Measurements from ENCODE around the gene ITGAD.

Gene ITGAD

DNA sequence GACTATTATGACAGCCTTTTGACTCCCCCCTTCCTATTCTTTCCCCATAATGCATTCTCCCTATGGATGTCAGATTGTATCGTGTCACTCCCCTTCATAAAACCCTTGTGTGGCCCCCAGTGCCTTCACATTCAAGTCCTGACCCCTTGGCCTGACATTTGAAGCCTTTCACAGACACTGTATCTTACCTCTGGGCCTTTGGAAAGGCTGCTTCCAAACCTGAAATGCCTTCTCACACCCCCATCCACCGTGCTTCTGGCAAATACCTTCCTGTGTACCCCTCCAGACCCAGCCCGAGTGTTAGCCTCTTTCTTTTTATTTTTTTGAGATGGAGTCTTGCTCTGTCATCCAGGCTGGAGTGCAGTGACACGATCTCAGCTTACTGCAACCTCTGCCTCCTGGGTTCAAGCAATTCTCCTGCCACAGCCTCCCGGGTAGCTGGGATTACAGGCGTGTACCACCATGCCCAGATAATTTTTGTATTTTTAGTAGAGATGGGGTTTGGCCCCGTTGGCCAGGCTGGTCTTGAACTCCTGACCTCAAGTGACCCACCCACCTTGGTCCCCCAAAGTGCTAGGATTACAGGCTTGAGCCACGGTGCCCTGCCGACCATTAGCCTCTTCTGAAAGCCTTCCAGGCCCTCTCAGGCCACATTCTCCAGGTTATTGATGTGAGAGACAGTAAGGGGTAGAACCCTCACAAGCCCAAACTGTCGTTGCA is 68.2 kb downstream of the ITGAD start:
- no peak for DNase-seq

DNA sequence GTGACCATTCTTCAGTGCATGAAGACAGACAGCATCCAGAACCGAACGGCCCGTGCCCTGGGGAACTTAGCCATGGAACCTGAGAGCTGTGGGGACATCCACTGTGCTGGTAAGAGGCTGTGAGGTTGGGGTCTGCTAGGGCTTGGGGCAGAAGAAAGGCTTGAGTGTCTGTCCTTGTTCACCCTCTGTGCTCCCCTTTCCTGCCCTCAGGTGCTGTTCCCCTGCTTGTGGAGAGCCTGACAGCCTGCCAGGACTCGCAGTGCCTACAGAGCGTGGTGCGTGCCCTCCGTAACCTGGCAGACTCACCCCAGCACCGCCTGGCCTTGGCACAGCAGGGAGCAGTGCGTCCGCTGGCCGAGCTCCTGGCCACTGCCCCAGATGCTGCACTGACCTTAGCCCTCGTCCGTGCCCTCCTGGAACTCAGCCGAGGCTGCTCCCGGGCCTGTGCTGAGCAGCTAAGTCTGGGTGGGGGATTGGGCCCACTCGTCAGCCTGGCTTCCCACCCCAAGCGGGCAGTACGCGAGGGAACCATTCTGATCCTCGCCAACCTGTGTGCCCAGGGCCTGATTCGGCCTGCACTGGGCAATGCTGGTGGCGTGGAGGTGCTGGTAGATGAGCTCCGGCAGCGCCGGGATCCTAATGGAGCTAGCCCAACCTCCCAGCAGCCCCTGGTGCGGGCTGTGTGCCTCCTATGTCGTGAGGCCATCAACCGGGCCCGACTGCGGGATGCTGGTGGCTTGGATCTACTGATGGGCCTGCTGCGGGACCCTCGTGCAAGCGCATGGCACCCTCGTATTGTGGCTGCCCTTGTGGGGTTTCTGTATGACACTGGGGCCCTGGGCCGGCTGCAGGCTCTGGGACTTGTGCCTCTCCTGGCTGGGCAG is 69.0 kb downstream of the ITGAD start:
- no peak for DNase-seq

DNA sequence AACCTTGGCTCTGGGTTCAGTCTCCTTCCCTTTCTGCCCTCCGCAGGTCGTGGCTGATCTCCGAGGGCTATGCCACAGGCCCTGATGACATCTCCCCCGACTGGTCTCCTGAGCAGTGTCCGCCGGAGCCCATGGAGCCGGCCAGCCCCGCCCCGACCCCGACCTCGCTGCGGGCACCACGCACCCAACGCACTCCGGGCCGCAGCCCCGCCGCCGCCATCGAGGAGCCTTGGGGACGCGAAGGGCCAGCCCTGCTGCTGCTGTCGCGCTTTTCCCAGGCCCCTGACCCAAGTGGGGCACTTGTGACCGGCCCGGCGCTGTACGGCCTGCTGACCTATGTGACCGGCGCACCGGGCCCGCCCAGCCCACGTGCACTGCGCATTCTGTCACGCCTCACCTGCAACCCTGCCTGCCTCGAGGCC is 71.2 kb downstream of the ITGAD start:
- no peak for DNase-seq

DNA sequence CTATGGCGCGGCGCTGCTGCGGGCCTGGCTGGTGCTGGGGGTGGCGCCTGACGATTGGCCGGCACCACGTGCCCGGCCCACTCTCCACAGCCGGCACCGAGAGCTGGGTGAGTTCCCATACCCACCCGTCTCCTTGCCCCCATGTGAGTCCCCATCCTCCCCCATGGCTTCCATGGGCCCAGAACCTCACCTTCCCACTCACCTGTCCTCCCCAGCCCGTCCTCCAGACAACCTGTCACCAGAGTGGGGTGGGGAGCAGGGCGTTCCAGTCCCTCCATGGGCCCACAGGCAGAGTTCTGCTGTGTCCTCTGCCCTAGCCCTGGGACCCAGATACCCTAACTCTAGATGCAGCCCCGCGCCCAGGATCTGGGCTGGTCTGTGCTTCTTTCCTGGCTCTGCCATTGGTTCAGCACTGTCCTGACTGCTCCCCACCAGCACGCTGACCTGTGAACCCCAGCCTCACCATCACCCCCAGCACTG is 71.7 kb downstream of the ITGAD start:
- no peak for DNase-seq

DNA sequence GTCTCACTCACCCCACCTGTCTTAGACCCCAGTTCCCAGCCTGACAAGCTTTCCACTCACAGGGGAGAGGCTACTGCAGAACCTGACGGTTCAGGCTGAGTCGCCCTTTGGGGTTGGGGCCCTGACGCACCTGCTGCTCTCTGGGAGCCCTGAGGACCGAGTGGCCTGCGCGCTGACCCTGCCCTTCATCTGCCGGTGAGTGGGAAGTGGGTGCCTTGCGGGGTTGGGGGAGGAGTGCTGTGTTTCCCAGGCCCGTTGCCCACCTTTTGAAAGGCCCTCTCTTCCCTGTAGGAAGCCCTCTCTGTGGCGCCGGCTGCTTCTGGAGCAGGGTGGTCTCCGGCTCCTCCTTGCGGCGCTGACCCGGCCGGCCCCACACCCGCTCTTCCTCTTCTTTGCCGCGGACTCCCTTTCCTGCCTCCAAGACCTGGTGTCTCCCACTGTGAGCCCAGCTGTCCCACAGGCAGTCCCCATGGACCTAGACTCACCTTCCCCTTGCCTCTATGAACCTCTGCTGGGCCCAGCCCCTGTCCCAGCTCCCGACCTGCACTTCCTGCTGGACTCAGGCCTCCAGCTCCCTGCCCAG is 72.7 kb downstream of the ITGAD start:
- no peak for DNase-seq

DNA sequence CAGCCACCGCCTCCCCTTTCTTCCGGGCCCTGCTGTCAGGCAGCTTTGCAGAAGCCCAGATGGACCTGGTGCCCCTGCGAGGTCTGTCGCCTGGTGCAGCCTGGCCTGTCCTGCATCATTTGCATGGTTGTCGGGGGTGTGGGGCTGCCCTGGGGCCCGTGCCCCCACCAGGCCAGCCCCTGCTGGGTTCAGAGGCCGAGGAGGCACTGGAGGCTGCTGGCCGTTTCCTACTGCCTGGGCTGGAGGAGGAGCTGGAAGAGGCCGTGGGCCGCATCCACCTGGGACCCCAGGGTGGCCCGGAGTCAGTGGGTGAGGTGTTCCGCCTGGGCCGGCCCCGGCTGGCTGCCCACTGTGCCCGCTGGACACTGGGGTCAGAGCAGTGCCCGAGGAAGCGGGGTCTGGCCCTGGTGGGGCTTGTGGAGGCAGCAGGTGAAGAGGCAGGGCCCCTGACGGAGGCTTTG is 73.3 kb downstream of the ITGAD start:
- no peak for DNase-seq

DNA sequence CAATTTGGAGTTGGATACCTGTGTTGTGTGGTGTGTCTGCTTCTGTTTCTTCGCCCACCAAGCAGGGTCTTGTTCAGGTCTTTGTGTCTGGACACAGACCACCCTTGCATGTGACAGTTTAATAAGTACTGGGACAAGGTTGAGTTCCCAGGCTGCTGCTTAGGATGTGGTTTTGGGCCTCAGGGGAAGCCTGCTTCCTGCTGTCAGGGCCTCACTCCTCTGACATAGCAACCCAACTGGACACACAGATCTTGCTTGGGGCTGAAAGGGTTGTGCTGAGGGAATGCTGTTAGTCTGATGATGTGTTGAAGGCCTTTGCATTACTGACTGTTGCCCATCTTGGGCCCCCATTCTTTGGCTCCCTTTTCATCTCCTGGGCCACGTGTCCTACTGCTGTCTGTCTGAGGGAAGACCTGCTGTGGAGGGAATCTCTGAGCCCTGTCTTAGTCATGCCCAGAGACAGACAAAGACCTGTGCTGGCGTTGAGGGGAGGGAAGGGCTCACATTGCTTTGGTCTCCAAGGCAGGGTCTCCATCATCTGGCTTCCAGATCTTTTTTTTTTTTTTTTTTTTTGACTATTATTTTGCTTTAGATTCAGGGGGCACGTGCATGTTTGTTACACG is 74.1 kb downstream of the ITGAD start:
- DNase-seq = no peak

DNA sequence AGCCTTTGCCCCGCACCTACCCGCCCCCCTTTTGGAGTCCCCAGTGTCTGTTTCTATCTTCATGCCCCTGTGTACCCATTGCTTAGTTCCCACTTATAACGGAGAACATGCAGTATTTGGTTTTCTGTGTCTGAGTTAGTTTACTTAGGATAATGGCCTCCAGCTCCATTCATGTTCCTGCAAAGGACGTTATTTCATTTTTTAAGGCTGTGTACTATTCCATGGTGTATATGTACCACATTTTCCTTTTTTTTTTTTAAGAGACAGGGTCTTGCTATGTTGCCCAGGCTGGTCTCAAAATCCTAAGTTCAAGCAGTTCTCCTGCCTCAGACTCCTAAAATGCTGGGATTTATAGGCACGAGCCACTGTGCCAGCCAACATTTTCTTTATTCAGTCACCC is 74.7 kb downstream of the ITGAD start:
- DNase-seq = no peak

DNA sequence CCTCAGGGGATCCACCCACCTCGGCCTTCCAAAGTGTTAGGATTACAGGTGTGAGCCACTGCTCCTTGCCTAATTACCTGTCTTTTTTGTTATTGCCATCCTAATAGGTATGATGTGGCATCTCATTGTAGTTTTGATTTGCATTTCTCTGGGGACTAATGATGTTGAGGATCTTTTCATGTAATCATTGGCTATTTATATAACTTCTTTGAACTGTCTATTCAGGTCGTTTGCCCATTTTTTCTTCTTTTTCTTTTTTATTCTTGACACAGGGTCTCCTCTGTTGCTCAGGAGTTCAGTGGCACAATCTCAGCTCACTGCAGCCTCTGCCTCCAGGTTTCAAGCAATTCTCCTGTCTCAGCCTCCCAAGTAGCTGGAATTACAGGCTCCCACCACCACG is 77.5 kb downstream of the ITGAD start:
- no peak for DNase-seq

DNA sequence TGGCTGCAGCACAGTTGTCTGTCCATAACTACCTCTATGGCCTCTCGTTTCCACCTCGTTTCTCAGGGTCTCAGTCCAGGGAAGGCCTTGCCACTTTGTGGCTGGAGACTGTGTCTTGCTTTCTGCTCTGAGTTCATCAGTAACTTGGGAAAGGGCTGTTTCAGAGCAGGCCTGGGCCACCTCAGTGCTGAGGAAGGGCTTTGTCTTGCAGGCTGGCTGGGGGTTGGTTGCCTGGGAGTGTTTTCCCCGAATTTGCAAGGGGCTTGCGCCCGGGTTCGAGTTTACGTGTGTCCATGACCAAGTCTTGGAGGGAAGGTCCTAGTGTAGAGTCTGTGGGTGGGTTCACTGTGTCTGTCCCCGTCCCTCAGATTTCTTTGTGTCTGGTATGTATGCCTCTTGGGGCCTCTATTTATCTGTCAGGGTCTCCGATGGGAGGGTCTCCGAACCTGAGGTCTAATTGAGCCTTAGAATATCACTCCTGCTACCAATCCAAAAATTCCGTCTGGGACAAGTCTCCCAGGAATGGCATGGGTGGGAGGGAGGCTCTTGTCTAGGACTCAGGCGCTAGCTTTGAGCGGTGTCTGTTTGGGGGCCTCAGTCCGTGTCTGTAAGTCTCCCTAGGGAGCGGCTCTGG is 78.2 kb downstream of the ITGAD start:
- no peak for DNase-seq

DNA sequence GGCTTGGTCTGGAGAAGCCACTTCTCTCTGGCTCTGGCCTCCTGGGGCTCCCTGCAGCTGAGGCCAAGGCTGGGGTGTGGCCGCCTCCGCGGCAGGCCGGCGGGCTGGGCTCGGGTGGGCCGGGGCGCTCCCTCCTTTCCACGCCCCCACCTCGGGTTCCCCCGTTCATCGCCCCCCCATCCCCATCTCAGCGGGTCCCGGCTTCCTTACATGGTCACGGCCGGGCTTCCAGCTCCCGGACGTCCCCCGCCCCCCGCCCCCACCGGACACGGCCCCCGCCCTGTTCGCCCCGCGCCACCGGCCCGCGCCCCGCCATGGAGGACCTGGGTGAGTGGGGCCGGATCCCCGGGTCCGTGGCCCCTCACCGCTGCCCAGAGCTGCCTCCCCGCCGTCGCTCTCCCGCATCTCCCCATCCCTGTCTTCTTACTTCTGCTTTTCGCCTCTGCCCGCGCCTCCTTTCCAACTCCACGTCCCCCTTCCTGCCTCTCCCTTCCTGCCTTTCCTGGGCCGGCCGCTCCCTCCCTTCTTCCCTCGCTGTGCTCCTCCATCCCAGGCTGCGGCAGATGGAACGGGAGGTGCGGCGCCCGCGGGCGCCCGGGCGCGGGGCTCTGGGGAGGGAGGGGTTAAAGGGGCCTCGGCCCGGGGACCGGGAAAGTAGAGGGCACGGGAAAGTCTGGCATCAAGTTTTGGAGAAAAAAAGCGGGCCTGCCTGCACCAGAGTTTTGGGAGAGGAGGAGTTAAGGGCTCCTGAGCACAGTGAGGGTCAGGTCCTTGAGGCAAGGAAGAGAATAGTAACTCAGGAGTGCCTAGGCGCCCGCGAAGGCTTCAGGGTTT is 79.0 kb downstream of the ITGAD start, which contains the start of gene TGFB1I1:
Gene TGFB1I1, plus strand, starts transcription at position 278 of the 834 bp plus-strand sequence. Its CDS starts 37 bp downstream, at position 315.
- no peak for DNase-seq

DNA sequence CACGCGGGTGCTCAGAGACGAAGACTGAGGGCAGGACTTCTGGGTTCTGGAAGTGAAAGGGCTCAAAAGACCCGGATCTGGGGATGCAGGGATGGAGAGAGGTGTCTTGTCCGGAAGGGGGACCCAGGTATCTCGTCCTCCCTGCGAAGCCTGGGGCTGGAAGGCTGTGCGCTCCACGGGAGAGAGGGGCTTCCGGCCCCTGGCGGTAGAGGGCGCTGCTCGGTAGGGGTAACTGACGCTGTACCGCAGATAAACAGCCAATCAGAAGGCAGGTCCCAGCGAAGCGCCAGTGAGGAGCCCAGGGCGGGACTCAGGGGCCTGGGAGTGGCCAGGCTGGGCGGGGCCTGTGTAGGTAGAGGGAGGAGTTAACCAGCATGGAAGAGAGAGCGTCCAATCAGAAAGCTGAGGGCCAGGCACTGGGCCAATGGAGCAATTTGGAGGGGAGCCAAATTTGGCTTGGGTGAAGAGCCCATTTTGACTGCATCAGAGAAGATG is 79.6 kb downstream of the ITGAD start:
- no peak for DNase-seq

DNA sequence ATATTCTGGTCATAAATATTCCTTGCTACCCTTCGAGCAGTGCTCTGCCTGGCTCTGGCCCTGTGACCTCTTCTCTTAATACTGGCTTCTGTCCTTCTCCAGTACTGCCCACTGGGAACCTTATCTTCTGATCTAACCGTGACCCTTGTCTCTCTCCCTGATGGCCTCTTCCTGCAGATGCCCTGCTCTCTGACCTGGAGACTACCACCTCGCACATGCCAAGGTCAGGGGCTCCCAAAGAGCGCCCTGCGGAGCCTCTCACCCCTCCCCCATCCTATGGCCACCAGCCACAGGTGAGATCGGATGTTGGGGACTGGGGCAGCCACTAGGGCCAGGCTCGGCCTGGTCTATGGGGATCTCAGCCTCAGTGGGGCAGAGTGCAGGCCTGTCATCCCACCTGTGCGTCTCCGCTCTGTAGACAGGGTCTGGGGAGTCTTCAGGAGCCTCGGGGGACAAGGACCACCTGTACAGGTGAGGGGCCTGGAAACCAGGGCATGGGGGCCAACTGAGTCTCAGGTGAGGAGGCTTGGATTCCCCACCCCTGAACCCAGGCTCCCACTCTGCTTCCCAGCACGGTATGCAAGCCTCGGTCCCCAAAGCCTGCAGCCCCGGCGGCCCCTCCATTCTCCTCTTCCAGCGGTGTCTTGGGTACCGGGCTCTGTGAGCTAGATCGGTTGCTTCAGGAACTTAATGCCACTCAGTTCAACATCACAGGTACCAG is 80.3 kb downstream of the ITGAD start:
- no peak for DNase-seq

DNA sequence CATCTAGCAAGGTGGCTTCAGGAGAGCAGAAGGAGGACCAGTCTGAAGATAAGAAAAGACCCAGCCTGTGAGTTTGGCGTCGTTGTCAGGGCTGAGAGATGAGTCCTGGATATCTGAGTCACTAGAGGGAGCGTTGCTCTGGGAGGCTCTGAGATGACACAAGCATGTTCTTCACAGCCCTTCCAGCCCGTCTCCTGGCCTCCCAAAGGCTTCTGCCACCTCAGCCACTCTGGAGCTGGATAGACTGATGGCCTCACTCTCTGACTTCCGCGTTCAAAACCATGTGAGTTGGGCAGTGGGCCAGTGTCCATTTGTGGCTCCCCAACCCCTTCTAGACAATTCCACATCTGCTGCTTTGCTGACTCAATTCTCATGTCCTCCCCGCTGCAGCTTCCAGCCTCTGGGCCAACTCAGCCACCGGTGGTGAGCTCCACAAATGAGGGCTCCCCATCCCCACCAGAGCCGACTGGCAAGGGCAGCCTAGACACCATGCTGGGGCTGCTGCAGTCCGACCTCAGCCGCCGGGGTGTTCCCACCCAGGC is 81.1 kb downstream of the ITGAD start:
- no peak for DNase-seq

DNA sequence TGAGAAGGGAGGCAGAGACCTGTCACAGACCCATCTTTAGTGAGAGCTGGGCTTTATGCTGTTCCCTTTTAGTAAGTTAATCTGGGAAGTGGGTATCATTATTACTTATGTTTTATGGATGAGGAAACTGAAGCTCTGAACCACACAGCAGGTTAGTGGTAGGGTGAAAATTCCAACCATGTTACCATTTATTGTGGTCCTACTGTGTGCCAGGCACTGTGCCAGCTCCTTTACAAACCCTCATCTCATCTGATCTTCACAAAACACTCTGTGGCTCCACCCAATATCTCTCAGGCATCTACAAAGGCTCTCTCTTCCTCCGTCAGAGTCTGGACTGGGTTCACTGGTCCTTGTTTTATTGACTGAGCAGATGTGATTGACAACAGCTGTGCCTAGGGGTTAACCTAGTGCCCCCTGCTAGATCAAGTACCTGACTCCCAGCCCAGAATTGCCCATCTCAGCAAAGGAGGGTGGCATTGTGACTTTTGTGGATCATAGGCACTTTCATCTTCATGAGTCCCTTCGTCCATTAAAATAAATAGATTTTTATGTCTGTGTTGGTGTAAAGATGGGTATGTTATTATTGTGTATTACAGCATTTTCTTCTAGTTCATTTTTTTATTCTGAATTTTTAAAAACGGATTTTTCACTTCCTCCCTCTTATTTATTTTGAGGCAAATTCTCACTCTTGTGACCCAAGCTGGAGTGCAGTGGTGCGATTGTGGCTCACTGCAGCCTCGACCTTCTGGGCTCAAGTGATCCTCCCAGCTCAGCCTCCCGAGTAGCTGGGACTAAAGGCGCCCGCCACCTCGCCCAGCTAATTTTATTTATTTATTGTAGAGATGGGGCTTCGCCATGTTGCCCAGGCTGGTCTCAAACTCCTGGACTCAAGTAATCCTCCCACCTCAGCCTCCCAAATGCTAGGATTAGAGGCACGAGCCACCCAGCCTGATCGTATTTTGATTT is 81.9 kb downstream of the ITGAD start:
- no peak for DNase-seq

DNA sequence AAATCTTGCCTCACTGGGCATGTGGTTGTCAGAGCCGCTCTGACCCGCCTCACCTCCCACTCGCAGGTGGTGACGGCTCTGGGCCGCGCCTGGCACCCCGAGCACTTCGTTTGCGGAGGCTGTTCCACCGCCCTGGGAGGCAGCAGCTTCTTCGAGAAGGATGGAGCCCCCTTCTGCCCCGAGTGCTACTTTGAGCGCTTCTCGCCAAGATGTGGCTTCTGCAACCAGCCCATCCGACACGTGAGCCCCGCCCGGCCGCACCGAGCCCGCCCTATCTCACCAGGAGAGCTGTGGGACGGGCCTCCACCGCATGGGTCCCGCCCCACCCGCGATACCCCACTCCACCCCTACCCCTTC is 82.8 kb downstream of the ITGAD start:
- no peak for DNase-seq

All from activated gamma-delta T cell treated with Interleukin-2 at 50 U/mL for 16 hours (primary cell).